Fibroblast of mammary gland (primary cell): ENCODE results near the gene EPB41L4B.

ENCODE experiments used
- DNase-seq: peaks from one replicate; pipeline ENCODE4 v3.0.0-alpha.2; 2010; ENCODE audit warnings: low read depth
- H3K4me3 ChIP-seq: 2 replicates; pipeline ENCODE4 v1.5.1; 2011; ENCODE audit warnings: low read depth, mild to moderate bottlenecking, low read length, moderate library complexity; ENCODE audit not compliant: control insufficient read depth
- TF ChIP-seq, protein P1 (sequence below): conservative IDR thresholded peaks from 2 replicates; pipeline ENCODE4 v1.5.1; 2011; ENCODE audit warnings: low read depth, low read length, inconsistent platforms; ENCODE audit not compliant: control insufficient read depth, insufficient read depth

Gene EPB41L4B

DNA sequence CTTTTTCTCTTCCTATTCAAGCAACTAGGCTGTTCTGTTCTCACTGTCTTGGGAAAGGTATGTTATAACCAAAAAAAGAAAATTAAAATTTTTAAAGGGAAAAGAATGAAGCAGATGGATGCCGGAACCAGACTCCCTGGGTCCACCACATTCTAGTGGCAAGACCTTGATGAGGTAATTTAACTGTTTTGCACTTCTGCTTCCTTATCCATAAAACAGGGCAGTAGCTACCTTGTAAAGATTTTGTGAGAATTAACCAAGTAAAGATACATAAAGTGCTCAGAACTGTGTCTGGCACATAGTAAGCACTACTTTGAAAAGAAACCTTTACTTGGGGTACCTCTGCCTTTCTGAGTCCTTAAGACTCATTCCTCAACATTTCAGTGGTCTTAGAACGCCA lies 17.0 kb downstream of the EPB41L4B start:
- no peak overlapping the region for H3K4me3 ChIP-seq
- no peak for DNase-seq
- TF ChIP-seq, protein P1, sequence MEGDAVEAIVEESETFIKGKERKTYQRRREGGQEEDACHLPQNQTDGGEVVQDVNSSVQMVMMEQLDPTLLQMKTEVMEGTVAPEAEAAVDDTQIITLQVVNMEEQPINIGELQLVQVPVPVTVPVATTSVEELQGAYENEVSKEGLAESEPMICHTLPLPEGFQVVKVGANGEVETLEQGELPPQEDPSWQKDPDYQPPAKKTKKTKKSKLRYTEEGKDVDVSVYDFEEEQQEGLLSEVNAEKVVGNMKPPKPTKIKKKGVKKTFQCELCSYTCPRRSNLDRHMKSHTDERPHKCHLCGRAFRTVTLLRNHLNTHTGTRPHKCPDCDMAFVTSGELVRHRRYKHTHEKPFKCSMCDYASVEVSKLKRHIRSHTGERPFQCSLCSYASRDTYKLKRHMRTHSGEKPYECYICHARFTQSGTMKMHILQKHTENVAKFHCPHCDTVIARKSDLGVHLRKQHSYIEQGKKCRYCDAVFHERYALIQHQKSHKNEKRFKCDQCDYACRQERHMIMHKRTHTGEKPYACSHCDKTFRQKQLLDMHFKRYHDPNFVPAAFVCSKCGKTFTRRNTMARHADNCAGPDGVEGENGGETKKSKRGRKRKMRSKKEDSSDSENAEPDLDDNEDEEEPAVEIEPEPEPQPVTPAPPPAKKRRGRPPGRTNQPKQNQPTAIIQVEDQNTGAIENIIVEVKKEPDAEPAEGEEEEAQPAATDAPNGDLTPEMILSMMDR: no peak

DNA sequence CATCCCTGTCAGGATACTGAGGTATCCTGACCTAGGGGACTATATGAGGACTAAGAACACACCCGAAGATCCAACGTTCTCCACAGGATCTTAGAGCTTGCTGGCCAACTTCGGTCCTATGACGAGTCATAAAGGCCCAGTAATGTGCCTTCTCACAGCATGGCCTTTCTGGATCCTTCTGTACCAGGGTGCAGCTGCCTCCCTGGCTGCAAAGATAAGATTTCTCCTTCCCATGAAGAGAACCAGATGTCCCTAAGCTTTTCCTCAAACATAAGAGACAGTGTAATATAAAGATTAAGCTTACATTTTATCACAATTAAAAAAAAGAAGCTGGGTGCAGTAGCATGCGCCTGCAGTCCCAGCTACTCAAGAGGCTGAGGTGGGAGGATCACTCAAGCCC lies 18.3 kb downstream of the EPB41L4B start:
- no peak for DNase-seq
- no peak overlapping the region for H3K4me3 ChIP-seq
- TF ChIP-seq, protein P1: no peak

DNA sequence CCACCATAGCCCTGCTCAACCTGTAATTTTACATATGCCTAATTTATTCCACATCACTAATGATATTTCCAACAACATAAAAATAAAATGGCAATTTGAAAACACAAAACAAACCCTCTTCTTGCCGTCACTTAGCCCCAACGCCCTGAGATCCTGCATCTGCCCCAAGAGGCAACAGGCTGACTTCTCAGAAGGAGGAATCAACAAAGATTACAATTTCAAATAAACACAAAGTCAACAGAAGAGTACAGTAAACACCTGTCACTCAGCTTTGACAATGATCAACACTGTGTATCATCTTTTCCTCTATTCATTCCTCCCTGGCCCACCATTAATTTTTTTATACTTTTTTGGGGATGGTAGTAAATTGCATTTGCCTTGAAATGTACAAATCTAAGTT lies 19.8 kb downstream of the EPB41L4B start:
- TF ChIP-seq, protein P1: no peak
- DNase-seq: no peak
- H3K4me3 ChIP-seq: no peak overlapping the region

DNA sequence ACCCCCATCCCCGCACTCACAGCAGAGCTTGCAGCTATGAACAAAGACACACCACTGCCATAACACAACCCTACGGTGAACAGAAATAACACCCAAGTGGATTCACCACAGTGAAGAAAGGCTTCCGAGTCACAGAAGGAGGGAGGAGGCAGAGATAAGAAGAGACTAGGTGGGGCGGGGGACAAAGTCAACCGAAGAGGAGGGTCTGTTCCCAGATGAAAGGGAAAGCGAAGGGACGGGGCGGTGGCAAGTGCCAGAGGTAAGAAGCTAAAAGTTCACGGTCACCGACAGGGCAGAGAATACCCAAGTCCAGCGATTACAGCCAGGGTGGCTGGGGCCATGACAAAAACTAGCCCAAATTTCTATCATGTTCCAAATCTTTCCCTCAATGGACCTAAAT lies 21.0 kb downstream of the EPB41L4B start:
- no peak for DNase-seq
- no peak overlapping the region for H3K4me3 ChIP-seq
- TF ChIP-seq, protein P1: no peak

DNA sequence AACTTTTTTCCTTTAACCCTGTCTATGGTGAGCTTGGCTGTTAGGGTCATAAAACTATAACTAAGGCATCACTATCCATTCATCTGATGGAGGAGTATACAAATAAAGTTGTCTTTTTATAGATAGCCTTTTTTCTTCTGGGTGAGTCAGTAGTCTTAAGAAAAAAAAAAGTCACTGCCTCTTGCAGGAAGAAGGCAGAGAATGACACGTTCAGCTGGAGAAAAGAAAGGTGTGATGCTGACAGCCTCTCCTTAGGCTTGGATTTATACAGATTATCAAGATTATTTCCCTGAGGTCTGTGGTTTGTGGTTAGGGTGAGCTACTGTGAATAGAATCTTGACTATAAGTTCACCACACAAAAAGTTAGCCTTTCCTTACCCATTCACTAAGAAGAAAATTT lies 23.0 kb downstream of the EPB41L4B start:
- DNase-seq: peak; percentile 62

DNA sequence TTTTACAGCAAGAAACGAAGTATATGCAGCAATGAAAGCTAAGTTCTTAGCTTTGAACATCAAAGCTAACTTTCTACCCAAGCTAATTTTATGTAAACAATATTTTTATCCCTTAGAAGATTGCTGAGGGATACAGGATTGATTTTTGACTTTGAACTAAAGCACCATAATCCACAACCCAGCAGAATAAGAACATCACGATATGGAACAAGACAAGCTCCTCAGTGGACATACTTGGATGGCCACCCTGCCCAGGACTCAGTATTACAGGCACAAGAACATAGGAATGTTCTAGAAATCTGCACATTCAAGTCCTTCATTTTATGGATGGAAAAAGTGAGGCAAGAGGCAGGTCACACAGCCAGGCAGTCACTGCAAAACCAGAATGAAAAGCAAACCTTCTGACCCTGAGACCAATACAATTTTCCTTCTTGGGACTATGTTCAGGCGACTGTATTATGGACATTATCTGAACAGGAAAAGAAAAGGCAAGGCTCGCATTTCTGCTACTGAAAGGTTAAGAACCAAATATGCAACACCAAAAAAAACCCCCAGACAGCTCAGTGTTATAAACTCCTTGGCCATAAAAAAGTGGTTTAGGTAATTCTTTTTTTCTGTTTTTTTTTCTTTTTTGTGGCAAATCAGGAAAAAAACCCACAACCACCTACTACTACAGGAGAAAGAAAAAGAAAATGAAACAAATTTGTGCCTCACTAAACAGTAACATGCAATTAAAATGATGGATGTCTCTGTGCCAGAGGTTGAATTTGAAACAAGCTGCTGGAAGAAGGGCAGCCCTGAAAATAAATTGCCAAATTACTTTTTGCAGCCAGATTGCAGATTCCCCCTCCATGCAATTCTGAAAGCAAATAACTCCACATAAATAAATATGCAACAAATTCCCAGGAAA lies 25.4 kb downstream of the EPB41L4B start:
- DNase-seq: no peak
- TF ChIP-seq, protein P1: no peak
- H3K4me3 ChIP-seq: no peak overlapping the region

More for the DNA sequence above, 23.0 kb downstream of the EPB41L4B start:
- TF ChIP-seq, protein P1: no peak
- no peak overlapping the region for H3K4me3 ChIP-seq
